HTERT RPE-1 (cell line): Measurements from ENCODE around the gene PYGO2.
"Not testable (repeated sequence)": the region's sequence is repeated elsewhere in the genome, so short reads cannot be mapped to it uniquely, and the experiment has no call there.

ENCODE experiments used
- in situ Hi-C: fragments of 300-500 bp; cut with MboI; formaldehyde crosslinking; loops from 4 replicates; pipeline ENCODE4 v1.14.3; 2020; ENCODE audit warnings: low sequenced_read_pairs

PYGO2 gene

DNA sequence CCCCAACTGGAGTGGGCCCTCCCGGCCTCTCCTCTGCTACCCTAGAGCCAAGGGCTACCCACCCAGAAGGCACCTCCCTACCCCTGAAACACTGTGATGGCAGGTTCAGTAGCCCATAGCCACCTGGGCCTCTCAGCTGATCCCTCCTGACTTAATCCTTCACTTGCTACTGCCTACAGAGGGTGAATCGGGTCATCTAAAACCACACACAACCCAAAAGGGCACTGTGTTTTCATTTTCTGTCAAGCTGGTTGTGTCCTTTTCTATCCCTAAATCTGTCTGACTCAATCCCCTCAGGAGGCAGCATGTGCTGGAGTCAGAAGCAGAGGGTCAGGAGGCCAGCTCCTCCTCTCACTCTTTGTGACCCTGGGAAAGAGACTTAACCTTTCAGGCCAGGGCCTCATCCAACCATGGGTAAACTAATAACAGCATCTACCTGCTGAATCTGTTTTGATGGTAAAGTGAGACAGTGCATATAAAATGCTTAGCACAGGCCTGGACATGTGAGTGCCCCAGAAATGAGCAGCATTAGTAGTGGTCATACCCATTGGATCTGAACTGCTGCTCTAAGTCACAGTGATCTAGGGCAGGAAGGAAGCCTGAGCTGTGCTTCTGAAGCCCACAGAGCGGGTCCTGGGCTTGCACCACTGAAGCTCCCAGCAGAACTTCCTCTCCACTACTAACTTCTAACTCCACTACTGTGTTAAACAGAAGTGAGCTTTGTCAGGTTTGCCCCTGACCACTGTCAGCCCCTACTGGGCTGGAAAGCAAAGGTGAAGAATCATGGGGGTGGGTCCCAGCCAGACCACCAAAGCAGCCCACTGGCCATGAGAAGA lies 36.0 kb downstream of the PYGO2 start:
- in situ Hi-C loops, result no loop called here

DNA sequence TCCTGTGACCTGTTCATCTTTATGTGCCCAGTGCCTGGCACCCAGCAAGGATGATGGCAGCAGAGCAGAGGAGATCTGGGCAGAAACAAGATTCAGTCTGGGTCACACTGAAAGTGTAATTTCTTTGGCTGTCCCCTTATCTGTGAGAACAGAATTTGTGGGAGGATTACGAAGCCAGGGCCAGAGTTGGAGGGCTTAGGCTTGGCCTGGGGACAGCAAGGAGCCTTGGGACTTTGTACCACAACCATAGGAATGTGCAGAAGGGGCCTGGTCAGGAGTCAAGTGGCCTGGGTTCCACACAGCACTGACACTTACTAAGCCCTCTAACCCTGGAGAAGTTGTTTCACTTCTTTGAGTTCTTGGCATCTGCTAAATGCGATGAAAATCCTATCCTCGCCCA lies 37.9 kb downstream of the PYGO2 start:
- in situ Hi-C loops, result no loop called here

DNA sequence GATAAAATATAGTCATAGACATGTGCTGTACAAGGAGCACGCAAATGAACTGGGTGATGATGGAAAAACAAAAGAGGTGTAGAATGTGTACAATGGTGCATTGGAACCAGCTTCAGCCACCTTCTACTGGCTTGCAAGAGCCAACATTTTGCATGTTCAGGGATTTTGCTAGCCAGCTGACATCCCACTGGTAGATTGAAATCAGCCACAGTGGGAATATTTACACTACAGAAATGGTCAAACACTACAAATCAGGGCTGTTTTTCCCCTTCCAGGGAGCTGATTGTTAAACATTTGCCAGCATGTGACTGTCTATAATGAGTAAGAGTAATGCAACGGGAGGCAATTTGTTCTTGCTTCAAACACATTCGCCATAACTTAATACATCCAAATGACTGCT lies 48.3 kb downstream of the PYGO2 start:
- in situ Hi-C loops, result no loop called here

DNA sequence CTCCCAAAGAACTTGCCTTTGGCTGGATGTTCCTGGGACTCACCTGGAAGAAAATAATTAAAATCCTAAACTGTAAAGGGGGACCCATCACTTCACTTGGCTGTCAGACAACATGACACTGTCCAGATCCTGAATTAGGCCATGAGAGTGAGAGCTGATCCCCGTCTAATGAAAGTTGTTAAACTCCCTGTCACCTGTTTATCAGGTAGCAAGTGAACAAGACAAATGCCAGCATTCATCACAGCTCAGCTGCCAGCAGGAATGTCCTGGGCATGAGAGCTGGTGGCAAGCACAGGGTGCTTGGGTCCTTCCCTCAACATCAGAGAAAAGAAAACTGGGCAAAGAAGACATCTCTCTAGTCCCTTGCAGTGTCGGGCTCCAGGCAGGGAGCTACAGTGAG lies 48.8 kb downstream of the PYGO2 start:
- in situ Hi-C loops, result no loop called here

DNA sequence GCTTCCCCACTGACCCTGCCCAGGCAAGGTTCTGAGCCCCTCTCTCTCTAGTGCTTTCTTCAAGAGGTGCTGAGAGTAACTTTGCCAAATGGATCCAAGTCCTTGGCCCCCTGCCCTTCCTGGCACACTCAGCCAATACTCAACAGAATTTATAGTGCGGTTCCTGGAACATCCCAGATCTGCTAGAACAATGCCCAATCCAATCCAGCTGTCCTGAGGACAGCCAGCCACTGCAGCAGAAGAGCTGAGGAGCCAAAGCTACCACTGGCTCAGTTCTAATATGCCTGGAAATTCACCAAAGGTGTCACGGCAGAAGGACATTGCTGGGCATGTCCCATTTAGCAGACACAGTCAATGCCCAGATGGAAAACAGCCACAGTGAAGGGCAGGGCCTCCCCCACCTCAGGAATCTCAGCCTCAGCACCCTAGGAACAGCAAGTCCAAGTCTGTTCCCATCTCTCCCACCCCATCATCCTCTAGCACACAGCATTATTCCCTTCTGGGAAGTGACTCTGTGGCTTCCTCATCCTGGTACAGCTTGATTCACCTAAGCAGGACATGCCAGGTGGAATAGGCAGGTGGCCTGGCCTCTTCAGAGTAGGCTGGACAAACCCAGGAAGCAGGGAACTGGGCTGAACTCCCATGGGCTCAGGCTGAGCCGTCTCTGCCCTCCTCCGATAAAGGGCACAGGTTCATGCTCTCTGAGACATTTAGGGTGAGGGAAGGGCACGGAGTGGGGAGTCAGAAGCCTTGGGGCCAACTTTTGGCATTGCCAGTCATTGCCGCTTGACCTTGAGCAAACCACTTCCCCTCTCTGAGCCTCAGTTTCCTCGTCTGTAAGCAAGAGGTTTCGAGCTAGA lies 49.7 kb downstream of the PYGO2 start:
- in situ Hi-C loops, result no loop called here

DNA sequence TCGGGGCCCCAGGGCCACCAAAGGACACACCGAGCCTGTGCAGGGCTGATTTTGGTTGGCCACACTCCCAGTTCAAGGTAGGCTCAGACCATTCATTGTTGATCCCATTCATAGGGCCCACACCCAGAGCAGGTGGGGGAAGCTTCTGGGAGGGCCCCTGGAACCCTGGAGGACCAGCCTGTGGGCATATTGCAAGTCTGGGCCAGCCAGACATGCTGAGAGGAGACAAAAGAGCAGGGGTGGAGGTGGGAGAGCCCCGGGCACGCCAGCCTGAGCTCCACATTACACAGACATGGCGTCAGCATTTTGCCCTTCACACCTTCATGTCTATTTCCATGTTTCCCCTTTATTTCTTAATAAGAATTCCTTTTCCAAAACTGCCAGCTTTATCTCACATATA lies 50.7 kb downstream of the PYGO2 start:
- in situ Hi-C loops, result no loop called here

DNA sequence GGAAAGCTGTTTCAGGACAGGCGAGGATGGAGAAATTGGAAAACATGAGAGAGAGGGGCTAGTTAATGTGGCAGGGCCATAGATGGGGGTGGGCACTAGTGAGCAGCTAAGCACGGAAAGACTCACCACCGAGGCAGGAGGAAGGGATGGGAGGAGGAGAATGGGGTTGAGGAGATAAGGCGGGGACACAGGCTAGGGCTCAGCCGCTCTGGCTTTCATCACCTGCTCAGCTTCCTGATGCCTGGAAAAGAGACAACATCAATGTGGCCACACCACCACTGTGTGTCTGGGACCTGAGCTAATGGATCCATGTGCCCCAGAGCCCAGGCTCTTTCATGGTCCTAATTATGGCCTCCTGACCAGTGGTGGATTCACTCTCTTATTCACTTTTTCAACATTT lies 52.6 kb downstream of the PYGO2 start:
- in situ Hi-C loops, result no loop called here

DNA sequence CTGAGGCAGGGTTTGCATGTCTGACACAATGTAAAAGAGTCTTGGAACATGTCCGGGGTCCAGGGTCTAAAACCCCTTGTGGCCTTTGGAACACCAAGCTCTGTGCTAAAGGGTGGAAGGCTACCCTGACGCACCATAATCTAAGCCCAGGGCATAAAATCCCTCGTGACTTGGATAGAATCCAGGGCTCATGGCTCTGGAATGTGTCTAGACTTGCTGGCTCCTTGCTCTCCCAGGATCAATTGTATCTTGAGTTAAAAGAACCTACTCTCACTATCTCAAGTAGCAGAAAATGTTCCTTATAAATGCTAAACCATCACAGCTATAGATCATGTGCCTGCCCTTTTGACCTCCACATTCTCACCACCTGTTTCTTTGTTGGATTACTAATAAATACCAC lies 53.5 kb downstream of the PYGO2 start:
- in situ Hi-C loops, result not testable (repeated sequence)
